CMK (cell line): Measurements from ENCODE around the gene KRT71.

Experiments
- DNase-seq: peaks from one replicate; pipeline ENCODE4 v3.0.0-alpha.2; 2010; ENCODE audit warnings: low read depth

The KRT71 gene

DNA sequence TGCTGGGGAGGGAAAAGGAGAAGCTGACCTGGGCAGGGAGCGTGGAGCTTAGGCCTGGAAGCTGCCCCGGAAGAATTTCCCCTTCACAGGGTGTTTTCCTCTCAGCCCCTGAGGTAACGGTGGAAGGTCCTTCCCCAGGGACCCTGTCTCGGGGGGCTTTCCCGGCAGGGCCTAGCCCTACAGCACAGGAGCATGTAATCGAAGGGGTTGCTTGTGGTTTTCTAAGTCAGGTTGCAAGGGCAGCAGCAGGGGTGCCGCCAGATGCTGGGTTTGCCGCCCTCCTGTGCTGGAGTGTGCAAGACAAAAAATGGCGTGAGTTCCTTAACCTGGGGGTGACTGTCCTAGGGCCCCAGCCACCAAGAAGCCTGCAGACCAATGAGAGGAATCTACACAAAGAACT, 22.3 kb upstream of the KRT71 start:
- DNase-seq: no peak

DNA sequence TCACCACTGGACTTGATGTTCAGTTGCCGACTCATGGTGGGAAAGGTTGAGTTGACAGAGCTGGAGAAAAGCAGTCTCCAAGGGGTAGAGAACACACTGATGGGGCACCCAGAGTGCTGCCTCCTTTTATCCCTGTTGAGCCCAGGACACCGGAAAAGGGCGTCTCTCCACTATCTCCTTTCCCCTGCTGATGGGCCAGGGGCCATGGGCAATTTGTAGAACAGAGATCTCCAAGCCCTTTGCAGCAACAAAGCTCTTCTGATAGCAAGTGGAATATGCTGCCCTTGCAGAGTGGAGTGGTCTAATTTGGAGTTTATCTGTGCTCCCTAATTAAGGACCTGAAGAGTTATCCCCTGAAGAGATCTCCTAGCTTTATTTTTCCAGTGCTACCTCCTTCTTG, 20.8 kb upstream of the KRT71 start, which contains the start of gene KRT74:
KRT74 (minus strand) TSS at position 101 of the 400 bp plus-strand sequence; CDS start at position 35, 66 bp downstream.
- DNase-seq: no peak

DNA sequence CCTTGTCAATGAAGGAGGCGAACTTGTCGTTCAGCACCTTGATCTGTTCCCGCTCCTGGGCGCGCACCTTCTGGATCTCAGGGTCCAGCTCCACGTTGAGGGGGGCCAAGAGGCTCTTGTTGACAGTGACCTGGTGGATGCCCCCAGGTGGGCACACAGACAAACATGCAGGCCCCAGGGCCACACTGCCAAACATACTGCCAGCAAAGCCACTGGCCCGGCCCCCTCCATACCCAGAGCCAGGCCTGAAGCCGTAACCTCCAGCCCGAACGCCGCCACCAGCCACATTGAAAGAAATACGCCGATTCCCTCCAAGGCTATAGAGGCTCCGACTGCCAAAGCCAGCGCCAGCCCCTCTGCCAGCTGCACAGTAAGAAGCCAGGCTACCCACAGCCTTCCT, 20.4 kb upstream of the KRT71 start:
- DNase-seq: no peak

DNA sequence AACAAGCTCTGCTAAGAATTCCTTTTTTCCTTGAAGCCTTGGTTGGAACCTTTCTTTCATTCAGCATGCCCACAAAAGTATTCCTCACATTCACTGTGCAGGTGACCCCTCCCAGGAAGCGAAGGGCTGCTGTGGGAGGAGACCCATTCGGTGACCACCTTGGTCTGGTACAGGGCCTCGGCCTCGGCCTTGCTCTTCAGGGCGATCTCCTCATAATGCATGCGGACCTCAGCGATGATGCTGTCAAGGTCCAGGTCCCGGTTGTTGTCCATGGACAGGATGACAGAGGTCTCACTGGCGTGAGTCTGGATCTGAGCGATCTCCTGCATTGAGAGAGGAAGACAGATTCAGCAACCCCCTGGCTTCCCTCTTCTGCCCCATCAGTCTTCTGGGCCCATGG, 17.6 kb upstream of the KRT71 start:
- no peak for DNase-seq

DNA sequence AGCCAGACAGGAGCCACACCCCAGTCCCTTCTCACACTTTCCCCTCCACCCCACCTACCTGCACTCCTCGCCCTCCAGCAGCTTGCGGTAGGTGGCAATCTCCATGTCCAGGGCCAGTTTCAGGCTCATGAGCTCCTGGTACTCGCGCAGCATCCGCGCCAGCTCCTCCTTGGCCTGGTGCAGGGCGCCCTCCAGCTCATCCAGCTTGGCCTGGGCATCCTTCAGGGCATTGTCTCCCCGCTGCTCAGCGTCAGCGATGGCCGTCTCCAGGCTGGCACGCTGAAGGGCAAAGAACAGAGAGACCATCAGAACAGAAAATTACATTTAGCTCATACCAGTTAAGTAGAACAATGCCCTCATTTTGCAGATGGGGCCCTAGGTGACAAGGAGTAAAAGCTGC, 15.2 kb upstream of the KRT71 start:
- no peak for DNase-seq

DNA sequence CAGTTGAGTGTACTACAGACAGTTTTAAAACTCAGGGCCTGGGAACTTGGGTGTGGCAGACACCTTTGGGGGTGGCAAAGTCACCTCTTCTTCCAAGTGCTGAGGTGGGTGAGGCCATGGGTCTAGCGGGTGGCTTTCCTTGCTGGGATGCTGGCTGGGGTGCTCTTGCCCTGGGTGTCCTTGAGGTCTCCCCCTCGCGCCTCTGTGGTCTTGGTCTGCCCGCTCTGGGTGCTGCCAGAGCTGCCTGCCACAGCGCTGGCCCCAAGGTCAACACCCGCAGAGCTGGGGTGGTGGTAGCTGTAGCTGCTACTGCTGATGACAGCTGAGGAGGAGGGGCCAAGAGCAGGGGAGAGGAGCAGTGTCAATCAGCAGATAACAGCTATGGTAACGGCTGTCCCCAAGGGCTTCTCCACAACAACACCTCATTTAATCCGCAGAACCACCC, 13.9 kb upstream of the KRT71 start:
- DNase-seq: no peak

DNA sequence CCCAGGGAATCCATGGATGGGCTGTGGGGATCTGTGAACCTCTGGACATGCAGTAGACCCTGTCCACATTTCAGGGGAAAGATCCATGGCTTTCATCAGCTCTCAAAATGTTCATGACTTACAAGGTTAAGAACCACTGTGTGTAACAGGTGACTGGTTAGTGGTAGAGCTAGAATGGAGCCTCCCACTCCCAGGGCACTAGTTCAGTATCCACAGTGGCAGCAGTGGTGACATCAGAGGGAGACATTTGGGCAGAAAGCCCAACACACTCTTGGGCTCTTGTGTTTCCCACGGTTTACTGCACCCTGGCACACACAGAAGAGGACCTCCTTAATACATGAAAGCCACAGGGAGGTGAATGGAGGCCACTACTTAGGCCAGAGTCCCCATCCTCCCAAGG, 11.6 kb upstream of the KRT71 start:
- no peak for DNase-seq

DNA sequence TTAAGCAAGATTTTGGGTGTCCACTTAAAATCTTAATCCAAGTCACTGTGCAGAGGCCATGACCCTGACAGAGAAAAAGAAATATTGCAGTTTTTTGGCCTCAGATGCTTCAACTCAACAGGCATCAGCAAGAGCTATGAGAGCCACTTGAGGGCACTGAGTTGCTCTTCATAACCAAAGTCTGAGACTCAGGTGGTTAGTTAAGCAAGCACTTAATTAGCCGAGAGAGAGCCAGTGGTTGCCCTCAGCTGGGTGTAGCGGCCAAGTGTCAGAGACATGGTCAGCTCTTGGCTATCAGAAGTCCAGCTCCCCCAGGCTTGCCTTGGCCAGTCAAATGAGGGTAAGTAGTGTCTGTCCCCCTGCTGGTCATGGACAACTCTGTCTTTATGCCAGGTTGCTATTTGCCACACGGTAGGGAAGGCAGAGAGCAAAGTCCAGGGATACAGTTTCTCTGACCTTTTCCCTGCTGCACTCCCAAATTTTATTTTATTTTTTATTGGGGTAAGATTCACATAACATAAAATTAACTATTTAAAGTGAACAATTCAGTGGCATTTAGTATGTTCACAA, 9.0 kb upstream of the KRT71 start:
- no peak for DNase-seq

DNA sequence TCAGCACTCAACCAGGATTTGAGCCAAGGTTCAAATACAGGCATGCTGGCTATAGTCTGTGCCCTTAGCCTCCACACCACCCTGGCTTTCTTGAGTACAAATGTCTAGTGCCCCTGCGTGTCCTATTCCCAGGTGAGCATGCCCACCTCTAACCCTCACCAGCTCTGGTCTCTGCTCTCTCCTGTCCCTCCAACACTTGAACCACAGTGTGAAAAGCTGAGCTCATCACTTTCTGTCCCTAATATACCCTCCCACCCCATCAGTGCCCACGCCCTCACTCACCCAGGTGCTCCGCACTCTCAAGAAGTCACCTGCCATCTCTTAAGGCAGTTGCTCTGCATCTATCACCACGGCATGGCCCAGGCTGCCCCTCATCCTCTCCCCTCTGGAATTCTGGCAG, 7.0 kb upstream of the KRT71 start:
- DNase-seq: no peak

DNA sequence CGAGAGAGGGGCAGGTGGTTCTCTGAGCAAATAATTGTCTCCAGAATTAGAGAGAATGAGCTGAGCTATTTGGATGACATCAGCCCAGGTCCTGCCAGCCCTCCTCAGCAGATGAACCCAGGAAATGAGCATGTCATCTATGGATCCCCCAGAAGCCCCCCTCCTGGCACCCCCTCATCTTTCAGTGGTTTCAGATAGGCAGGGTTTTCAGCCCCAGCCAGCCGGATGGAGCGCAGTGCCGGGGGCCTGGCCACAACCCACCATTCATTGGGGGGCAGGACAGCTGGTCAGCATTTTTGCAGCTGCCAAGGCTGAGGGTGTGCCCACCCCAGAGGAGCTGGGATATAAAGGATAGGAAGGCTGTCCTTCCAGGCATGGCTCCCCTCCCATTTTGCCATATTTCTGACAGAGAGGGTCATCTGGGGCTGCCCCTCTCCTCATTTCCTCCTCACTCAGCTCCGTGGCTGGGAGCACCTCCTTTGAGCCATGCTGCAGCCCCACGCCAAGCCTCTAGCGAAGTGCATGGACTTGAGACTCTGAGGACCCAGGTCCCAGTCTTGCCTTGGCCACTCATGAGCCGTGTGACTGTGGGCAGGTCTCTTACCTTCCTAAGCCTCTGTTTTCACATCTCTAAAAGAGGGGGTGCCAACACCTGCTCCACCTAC, 6.0 kb upstream of the KRT71 start:
- DNase-seq: no peak

DNA sequence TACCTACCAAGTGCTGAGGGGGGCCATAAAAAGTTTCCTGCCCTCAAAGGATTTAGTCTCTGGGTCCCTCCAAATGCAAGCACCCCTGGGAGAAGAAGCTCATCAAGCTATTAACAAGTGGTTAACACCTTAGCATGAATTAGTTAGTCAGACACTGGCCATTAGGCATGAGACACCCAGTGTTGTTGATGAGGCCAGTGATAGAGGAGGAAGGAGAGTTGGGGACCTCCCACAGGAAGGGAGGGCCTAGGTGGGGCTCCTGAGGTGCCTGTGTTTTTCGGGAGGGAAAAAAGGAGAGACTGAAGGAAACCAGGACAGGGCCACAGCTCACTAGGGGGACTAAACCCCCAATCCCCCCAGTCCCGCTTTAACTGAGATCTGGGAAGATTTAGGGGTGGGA, 4.5 kb upstream of the KRT71 start:
- no peak for DNase-seq

DNA sequence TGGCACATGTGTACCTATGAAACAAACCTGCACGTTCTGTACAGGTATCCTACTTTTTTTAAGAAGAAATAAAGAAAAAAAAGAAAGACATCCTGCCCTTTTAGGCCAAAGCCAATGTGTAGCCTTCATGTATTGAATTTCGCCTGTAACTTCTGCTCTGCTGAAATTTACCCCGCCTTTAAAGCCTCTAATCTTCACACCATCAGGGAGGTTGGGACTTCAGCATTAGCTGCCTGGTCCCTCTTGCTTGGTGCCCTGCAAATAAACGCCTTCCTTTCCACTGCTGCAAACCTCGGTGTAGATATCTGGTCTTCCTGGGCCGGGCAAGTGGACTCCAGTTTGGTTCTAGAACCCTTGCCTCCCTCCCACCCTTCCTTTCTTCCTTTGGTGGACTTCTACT, 2.6 kb upstream of the KRT71 start:
- no peak for DNase-seq

DNA sequence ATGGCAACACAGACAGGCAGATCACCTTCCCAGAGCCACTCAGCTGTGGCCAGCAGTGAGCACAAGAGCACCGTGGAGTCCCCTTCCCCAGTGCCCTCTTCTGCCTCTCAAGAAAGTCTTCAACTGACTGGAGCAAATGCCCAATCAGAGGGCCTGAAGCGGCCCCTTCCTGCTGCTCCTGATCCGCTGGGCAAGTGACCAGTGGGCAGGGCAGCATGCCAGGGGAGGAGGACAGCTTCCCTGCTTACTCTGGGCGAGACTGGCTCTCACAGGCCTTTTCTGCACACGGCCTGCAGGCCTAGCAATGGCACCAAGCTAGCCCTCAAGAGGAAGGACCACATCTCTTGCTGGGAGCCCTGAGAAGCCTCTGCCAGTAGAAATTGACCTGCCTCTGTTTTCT, 890 bp downstream of the KRT71 start:
- DNase-seq: no peak

DNA sequence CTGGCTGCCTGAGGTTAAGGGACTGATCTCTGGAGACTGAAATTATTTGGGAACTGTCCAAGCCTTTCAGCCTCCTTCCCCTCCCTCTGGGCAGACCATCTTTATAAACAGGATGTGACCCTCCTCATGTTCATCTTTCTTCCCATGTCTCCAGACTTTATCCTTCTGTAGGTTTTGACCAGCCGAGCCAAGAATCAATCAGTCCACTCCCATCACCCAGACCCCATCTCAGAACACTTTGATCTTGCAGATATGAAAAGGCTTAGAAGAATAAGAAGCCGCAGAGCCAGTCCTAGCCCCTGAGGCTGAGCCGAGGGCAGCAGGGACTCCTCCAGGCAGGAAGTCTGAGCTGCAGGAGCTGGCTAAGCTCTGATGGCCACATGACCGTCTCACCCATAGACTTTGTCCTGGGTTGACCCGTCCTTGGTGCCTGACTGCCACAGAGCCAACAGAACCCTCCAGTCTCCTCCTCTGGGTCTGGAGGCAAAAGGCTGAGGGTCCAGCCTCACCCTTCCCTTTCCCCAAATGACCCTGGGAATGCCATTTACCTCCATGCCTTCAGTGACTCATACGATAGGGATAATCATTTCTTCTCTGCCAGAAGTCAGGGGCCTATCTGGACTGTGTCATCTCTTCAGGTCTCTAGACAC, 1.6 kb downstream of the KRT71 start:
- DNase-seq: no peak

DNA sequence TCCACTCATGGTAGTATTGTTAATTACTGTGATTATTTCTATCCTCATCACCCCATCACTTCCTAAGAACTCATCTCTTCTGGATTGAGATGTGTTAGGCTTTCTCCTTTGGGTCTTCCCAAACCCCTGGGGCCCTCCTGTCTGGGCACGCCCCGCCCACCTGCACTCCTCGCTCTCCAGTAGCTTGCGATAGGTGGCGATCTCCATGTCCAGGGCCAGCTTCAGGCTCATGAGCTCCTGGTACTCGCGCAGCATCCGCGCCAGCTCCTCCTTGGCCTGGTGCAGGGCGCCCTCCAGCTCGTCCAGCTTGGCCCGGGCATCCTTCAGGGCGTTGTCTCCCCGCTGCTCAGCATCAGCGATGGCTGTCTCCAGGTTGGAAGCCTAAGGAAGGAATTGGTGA, 6.8 kb downstream of the KRT71 start:
- no peak for DNase-seq

DNA sequence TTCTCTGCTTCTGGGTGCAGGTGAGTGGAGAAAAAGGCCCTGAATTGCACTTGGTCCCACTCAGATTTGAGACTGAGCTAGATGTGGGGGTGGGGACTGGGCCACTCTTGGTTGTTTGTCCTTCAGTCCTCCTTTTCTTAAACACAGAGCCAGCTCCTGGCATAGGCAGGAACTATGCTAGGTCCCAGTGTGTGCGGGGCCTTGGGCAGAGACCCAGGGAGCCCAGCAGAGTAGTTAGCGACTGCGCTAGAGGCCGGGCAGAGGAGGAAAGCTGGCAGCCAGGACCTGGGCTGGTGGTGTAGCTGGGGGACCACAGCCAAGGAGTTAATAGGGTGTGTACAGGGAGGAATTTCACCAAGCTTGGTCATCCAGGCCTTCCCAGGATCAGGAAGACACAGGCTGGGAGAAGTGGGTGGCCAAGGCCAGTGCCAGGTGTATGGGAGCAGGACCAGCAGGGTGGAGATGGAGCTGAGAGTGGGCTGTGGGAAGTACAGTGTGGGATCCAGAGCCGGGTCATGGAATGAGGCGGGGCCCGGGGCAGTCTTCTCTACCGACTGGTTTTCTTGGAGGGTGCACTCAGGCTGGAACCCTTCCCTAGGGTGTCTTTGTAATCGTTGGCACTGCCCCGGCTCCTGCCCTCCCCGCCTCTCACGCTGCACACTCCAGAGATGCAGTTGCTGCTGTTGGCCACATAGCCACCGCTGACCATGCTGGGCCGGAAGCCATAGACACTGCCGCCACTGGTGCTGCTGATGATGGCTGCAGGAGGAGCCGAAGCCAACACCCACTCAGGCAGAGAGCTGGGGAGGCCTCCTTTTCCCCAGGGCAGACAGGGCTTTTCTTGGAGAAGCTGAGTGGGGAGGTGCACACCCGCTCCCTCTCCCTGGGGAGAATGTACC, 8.7 kb downstream of the KRT71 start:
- DNase-seq: no peak

DNA sequence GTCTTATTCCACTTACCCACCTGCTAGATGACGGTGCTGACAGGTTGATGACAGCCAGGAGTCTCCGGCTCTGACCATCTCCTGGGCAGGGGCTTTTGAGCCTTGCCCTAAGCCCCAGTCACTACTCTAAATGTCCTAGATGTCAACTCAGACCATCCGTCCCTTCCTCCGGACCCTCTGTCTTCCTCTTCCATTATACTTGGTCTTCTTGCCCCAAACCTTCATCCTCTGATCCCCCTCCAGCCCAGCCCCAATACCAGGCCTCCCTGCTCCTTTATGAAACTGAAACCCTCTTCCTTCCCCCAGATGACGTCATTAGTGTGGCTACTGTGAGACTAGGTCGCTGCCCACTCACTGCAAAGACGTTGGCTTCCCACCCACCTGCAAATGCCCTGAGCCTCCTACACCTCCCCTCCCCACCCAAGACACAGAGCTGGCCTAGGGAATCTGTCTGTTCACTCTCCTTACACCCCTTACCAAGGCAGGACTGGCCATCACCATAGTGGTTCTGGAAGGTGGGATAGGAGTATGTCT, 10.1 kb downstream of the KRT71 start:
- DNase-seq: no peak

DNA sequence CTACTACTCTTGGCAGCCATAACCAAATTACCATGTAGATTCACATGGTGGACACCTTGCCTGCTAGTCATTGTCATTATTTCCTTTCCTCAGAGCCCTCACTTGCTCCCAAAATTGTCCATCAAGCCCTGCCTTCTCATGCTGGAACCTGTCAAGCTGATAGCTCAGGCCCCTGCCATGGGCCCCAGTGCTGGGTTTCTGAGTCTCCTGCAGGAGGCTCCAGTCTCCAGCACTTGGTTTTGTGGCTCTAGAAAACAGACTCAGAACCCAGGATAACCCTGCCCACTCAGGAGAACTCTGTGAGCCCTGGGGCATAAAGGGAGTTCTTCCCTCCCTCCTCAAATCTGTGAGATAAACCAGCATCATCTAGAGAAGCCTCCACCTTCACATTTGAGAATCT, 10.8 kb downstream of the KRT71 start:
- DNase-seq: no peak

DNA sequence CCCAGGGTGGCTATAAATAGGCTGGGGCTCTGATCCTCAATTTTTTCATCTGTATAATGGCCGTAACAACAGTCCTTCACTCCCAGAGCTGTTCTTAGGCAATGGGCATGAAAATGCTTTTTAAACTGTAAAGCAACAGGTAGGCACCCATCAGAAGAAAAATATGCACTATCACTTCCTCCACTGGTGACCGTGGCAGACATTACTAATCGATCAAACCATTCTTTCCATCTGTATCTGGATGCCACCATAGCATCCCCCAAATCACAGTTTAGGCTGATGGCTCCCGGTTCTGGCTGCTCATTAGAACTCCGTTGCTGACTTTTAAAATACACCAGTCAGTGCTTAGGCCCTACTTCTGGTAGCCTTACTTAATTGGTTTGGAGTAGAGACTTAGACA, 11.2 kb downstream of the KRT71 start:
- no peak for DNase-seq

DNA sequence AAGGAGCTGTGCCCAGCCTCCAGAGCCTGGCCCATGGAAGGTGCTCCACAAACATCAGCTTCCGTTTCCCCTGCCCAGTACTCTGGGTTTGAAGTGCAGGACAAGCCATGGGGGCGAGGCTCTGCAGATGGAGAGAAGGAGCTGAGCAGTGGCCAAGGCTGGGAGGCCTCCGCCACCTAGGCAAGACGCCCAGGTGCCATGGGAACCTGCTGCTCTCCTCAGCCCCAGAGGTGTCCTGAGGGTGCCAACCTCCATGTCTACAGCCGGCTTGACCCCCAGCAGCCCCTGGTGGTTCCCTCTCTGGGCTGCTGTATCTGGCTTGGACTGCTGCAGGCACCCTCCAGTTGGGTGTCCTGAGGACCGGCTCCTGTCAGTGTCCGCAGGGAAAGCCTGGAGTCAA, 12.4 kb downstream of the KRT71 start:
- no peak for DNase-seq

DNA sequence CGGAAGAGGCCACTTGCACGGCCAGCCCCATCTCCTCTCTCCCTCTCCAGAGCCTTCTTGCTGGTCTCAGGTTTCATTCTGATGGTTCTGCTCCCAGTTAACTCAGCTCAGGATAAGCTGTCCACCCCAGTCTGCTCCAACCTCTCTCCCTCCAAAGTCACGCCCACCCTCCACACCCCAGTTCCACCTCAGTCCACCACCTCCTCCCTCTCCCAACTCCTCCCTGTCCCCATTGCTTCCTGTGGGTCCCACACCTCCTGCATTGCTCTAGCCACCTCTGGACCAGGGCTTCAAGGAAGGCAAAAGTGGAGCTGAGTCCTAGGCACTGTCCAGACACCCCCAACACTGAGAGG, 13.1 kb downstream of the KRT71 start:
- no peak for DNase-seq

DNA sequence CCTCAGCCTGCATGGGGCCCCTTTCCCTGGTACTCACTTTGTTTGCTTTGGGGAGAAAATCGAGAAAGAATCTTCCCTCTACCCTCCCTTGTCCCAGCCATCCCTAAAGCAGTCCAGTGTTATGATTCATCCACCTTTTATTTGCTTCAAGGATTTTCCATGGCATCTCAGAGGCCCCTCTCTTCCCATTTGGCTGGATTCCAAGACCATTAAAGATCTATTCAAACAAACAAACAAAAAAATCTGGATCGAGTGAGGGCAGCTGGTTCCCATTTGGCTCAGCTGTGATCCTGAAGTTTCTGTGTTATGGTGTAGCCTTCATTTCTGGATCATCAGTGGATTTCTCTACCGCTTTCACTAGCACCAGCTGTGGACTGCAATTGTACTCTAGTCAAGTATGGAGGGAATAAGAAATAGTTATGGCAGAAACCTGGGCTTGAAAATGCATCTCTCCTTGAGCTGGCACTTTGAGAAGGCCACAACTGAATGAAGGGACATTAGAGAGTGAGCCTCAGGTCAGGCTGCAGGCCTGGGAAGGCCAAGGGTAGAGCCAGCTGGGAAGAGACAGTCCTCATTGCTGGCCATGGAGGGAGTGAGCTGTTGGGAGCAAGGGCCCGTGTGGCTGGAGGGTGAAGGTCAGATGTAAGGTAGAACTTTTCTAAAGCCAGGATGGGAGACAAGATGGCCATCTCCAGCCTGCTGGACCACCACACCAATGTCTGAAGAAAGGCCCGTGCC, 13.7 kb downstream of the KRT71 start:
- DNase-seq: no peak
